ENCODE measurements around the gene PSMD11. TPM values are rescaled to one million over a fixed set of nuclear protein-coding genes. Genes with fewer than 3 reads are reported as not detected.

Gene PSMD11
- total RNA-seq, 1 experiment from 2014 or later = 169 TPM

DNA sequence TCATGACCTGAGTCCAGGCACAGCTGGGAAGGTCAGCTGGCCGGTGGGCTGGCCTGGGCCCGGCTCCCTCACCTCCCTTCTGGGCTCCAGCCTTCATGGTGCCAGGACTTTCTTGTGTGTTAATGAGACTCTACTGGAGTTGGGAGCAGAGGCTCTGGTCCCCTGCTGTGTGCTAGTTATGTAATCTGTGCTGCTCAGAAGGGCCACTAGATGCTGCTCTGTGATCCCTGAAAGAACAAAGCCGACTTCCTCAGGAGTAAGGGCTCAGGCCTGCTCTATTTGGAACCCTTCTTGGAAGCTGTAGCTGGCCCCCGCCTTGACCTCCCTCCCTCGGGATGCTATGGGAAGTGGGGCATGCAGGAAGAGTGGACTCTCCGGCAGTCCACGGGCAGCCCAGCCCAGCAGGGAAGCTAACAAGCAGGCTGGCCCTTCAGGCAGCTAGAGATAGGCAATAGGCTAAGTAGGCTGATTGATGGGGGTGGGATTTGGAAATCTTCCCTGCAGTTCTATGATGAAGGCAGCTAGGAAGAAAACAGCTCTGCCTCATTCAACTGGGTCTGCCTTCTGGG, 39.2 kb downstream of the PSMD11 start:
- peak; percentile 92 for DNase-seq
- no CpG with 5 or more reads among the region's 7 CpGs for WGBS (ENCODE audit: extremely low coverage, insufficient read length, low lambda C conversion rate)
- no peak overlapping the region for H3K56ac ChIP-seq (ENCODE audit: insufficient read length, low read depth, low read length)
- no peaks in the 10 kb centered on the region for H4K20me1 ChIP-seq (ENCODE audit: control insufficient read depth, insufficient read depth, insufficient read length)
- H3K27ac ChIP-seq (ENCODE audit: insufficient read length, low read depth, low read length) = no peak overlapping the region
- no peak overlapping the region for H3K4ac ChIP-seq (ENCODE audit: low read depth, low read length)
- Mint-ChIP-seq H3K36me3 (ENCODE audit: insufficient read depth in 1 of 3, low read depth in 3 of 3) (peaks cover 29 to 47% (median 46%) of the 10 kb centered on the region in 3 experiments), H3K4me3 (peak overlapping the region in 1 of 2 experiments; percentile 5; a peak in 1 of 5 replicates), H3K27ac (peak overlapping the region; percentile 36 to 97 (median 92); a peak in 5 of 7 replicates), H3K9me3 (no peaks in the 10 kb centered on the region; a peak in 1 of 5 replicates), H3K27me3 (ENCODE audit: low read depth) (peaks cover 1% of the 10 kb centered on the region), H3K4me1 (peaks cover 37 to 49% of the 10 kb centered on the region in 2 experiments)
- peaks cover 10% of the 10 kb centered on the region; the same call in 1 of the 2 replicates for H3K4me1 ChIP-seq (ENCODE audit: insufficient read depth, low read length)
- H3K23me2 ChIP-seq (ENCODE audit: insufficient read length, low read depth, low read length, poor library complexity, severe bottlenecking) = peaks cover 12% of the 10 kb centered on the region
- H3T11ph ChIP-seq (ENCODE audit: low read length) = no peak overlapping the region
- no peak overlapping the region for H3K9ac ChIP-seq (ENCODE audit: extremely low read depth, insufficient read length, low read length)
- H3K18ac ChIP-seq (ENCODE audit: insufficient read length, low read depth, low read length) = no peak overlapping the region
- no peak overlapping the region for H4K5ac ChIP-seq (ENCODE audit: insufficient read length, low read depth, low read length)
- no peak overlapping the region for H3K23ac ChIP-seq (ENCODE audit: insufficient read length, low read depth, low read length)
- no peak overlapping the region for H3K4me2 ChIP-seq (ENCODE audit: insufficient read depth, insufficient read length, low read length)
- H4K8ac ChIP-seq (replicated peaks; ENCODE audit: insufficient read length, low read depth, low read length) = no peak overlapping the region
- H2BK20ac ChIP-seq (ENCODE audit: low read depth, low read length, poor library complexity, severe bottlenecking) = no peak overlapping the region
- no peak overlapping the region for H2BK15ac ChIP-seq (ENCODE audit: low read depth, low read length)
- no peak overlapping the region for H2AFZ ChIP-seq (ENCODE audit: low read length)
- H3K79me2 ChIP-seq (ENCODE audit: insufficient read depth, low read length) = no peaks in the 10 kb centered on the region
- H2BK120ac ChIP-seq (ENCODE audit: low read depth, low read length, poor library complexity, severe bottlenecking) = no peak overlapping the region
- H3K9me3 ChIP-seq (ENCODE audit: control insufficient read depth, low read depth, low read length) = no peaks in the 10 kb centered on the region
- no peak overlapping the region for H4K91ac ChIP-seq (ENCODE audit: insufficient read length, low read depth, low read length)
- H2BK12ac ChIP-seq (ENCODE audit: insufficient read length, low read depth, low read length) = no peak overlapping the region
- no peak overlapping the region for H2AK5ac ChIP-seq (ENCODE audit: insufficient read length, low read length)
- H3K27me3 ChIP-seq (ENCODE audit: insufficient read depth, low read length) = no peaks in the 10 kb centered on the region
- H2BK5ac ChIP-seq (ENCODE audit: insufficient read length, low read length) = no peak overlapping the region
- peaks cover 3% of the 10 kb centered on the region for H3K79me1 ChIP-seq (ENCODE audit: insufficient read depth, low read depth, low read length, poor library complexity, severe bottlenecking)
- TF ChIP-seq, protein P1, sequence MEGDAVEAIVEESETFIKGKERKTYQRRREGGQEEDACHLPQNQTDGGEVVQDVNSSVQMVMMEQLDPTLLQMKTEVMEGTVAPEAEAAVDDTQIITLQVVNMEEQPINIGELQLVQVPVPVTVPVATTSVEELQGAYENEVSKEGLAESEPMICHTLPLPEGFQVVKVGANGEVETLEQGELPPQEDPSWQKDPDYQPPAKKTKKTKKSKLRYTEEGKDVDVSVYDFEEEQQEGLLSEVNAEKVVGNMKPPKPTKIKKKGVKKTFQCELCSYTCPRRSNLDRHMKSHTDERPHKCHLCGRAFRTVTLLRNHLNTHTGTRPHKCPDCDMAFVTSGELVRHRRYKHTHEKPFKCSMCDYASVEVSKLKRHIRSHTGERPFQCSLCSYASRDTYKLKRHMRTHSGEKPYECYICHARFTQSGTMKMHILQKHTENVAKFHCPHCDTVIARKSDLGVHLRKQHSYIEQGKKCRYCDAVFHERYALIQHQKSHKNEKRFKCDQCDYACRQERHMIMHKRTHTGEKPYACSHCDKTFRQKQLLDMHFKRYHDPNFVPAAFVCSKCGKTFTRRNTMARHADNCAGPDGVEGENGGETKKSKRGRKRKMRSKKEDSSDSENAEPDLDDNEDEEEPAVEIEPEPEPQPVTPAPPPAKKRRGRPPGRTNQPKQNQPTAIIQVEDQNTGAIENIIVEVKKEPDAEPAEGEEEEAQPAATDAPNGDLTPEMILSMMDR (conservative IDR thresholded peaks at IDR 0.05) = peak; percentile 70
- no peak overlapping the region for H3K14ac ChIP-seq (ENCODE audit: insufficient read depth, low read length)
